Suppressor macrophage treated with lipopolysaccharide for 1 hour (primary cell): ENCODE measurements around the gene CHRNA3.

Experiments
- DNase-seq, 3 donors: peaks; one replicate each; pipeline ENCODE4 v3.0.0-alpha.2; 2020 to 2022

Gene CHRNA3

GRCh38 chr15:78620527-78621421, at the start of gene CHRNA3:
TSS of gene CHRNA3 (minus strand) at chr15:78620996. CDS start at chr15:78620794, 202 bp downstream.
- DNase-seq = no peak

DNA sequence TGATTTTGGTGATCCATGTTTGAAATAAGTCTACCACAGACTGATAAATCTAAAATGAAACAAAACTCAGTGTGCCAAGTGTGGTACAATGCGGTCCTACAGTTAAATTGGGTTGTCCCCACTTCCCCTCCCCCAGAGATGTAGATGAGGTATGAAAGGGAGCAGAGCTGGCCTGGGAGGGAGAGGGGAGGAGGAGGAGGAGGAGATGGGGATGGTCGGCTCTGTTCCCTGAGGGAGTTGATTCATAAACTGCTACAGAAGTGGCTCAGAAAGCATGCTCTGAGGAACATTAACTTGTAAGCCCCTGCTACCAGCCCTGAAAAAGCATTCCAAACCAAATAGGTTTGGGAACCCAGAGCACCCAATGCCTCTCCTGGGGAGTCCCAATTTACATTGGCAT, 48.2 kb upstream of the CHRNA3 start:
- DNase-seq = no peak

- DNase-seq = no peak
Measured at GRCh38 chr15:78667578-78668236, 46.9 kb upstream of the CHRNA3 start.

DNA sequence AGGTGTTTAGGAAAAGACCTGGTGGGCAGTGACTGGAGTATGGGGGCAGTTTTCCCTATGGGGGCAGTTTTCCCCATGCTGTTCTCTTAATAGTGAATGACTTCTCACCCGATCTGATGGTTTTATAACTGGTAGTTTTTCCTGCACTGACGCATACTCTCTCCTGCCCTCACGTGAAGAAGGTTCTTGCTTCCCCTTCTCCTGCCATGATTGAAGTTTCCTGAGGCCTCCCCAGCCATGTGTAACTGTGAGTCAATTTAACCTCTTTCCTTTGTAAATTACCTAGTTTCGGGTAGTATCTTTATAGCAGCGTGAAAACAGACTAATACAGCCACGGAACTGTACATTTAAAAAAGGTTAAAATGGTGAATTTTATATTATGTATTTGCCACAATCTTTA, 45.2 kb upstream of the CHRNA3 start:
- no peak for DNase-seq

GRCh38 chr15:78663703-78664102, 42.9 kb upstream of the CHRNA3 start:
- no peak for DNase-seq

DNA sequence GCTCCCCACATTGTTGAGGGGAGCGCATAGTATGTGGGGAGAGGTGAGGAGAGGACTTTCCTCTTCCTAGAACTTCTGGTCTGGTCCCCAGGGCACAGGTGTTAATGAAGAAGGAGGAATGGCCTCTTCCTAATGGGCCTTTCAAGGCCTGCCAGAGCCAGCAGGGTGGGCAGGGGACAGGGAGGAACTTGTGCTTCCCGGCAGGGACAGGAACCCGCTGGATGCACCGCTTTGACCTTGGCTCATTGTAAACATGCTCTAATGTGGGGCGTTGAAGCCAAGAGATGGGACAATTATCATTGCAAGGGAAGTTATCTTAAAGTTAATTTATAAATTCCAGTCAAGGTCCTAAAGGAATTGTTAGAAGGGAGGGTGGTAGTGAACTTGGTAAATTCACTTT, 41.2 kb upstream of the CHRNA3 start:
- no peak for DNase-seq

DNA sequence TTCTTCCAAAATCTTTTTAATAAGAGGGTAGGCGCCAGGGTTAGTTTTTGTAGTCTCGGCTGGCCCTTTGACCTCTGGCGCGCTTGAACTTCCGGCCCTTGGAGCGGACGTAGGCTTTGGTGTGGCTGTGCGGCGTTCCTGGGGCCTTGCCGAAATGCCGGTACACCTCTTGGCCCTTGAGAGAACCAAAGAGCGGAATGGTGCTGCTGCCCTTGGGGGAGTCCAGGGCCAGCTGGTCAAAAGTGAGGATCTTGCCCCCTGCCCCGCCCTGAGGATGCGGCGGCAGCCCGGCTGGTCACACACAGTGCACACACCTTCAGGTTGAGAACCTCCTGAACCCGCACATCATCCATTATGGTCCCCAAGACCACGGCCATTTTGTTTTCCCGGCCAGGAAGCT, 40.2 kb upstream of the CHRNA3 start:
- DNase-seq = no peak

- DNase-seq = no peak
Measured at GRCh38 chr15:78660584-78660983, 39.8 kb upstream of the CHRNA3 start.

DNA sequence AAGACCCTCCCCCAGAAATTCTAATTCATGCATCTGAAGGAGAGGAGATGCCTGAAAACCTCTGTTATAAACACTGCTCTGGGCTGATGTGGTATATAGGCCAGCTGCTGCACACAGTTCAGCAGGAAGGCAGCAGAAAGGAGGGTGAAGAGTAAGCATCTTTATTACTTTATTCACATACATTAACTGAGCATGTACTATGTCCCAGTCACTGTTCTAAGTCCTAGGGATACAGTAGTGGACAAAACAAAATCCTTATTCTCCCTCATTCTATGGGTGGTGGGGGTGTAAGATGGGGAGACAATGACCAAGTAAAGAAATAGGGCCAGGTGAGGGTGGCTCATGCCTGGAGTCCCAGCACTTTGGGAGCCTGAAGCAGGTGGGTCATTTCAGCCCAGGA, 38.0 kb upstream of the CHRNA3 start:
- no peak for DNase-seq

GRCh38 chr15:78654272-78654671, 33.5 kb upstream of the CHRNA3 start:
- no peak for DNase-seq

DNA sequence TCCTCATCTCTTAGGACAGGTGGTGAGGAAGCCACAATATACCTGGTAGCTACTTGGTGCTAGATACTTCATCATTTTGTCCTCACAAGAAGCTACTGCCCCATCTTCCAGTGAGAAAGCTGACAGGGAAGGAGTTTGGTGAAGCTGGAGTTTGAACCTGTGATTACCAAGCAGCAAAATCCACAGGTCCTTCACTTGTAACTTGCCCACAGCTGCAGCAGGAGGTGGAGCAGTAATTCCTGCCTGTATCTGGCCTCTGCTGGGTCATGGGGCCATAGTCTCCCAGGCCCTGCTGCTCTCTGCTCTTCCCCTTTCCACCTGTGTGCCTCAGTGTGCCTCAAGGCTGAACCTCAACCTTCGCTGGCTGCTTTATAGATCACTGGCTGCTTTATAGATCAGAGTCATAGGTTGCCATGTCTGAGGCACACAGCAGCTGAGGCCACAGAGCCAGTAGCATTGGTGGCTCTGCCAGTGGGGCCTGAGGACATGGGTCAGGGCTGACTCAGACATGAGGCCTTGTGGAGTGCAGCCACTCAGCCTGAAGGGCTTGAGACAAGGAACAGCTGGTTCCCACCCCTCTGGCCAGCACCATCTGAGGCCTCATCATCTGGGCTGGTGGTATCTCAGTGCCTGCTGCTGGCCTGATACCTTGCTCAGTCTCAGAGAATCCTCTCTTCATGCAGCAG, 31.3 kb upstream of the CHRNA3 start:
- no peak for DNase-seq

- DNase-seq = no peak
Measured at GRCh38 chr15:78651007-78651406, 30.2 kb upstream of the CHRNA3 start.

- DNase-seq = no peak
Measured at GRCh38 chr15:78650022-78650421, 29.2 kb upstream of the CHRNA3 start.

- no peak for DNase-seq
Measured at GRCh38 chr15:78645009-78645408, 24.2 kb upstream of the CHRNA3 start.

GRCh38 chr15:78642331-78642730, 21.5 kb upstream of the CHRNA3 start:
- DNase-seq = no peak

- no peak for DNase-seq
Measured at GRCh38 chr15:78641749-78642275, 21.0 kb upstream of the CHRNA3 start.

GRCh38 chr15:78641102-78641748, 20.4 kb upstream of the CHRNA3 start, which contains the start of gene CHRNB4:
TSS of gene CHRNB4 (minus strand) at chr15:78641210. CDS start at chr15:78641133, 77 bp downstream.
- DNase-seq = peak in 1 of 3 donors; percentile 36

- DNase-seq = no peak
Measured at GRCh38 chr15:78640527-78641101, 19.8 kb upstream of the CHRNA3 start.

GRCh38 chr15:78638658-78639314, 18.0 kb upstream of the CHRNA3 start:
- peak; percentile 73 to 81 (median 74) for DNase-seq

- no peak for DNase-seq
Measured at GRCh38 chr15:78637776-78638435, 17.1 kb upstream of the CHRNA3 start.

- DNase-seq = no peak
Measured at GRCh38 chr15:78636378-78636859, 15.6 kb upstream of the CHRNA3 start.
